PC-9 (cell line): Measurements from ENCODE around the gene NUP214.

Experiments
- CTCF ChIP-seq: fragments of 200-600 bp; sonication (generic); conservative IDR thresholded peaks from 2 replicates; pipeline ENCODE4 v1.6.1; 2017; ENCODE audit warnings: mixed run types, antibody characterized with exemption, mild to moderate bottlenecking, moderate library complexity
- EZH2 ChIP-seq: fragments of 200-600 bp; sonication (generic); IDR thresholded peaks from 2 replicates; pipeline ENCODE4 v1.8.0; 2017; ENCODE audit warnings: antibody characterized with exemption, low read depth

GRCh38 chr9:131094622-131095021 lies 30.8 kb upstream of the NUP214 start:
- TF ChIP-seq CTCF (no peak), EZH2 (no peak)
